ENCODE data around the gene PREB.

Gene PREB

DNA sequence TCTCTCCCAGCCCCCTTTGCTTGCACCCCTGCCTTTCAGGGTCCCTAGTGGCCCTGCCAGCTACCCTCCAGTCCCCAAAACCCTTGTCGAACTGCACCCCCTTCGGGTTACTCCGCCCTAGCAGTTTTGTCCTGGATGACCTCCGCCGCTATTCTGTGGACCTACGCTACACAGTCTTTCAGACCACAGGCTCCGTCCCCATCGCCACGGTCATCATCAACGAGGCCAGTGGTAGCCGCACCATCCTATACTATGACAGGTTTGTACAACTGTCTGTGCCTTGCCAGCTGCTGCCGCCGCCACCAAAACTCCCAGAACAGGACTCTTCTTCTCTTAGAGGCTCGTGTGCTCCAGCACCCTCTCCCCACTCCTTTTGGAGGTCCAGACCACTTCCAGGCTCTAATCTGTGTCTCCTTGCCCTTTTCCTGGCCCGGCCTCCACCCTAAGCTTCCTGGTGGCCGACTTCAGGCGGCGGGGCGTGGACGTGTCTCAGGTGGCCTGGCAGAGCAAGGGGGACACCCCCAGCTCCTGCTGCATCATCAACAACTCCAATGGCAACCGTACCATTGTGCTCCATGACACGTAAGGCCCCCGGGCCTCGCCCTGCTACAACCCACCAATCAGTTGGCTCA lies 40.0 kb downstream of the PREB start:
- DNase-seq, result no peak

DNA sequence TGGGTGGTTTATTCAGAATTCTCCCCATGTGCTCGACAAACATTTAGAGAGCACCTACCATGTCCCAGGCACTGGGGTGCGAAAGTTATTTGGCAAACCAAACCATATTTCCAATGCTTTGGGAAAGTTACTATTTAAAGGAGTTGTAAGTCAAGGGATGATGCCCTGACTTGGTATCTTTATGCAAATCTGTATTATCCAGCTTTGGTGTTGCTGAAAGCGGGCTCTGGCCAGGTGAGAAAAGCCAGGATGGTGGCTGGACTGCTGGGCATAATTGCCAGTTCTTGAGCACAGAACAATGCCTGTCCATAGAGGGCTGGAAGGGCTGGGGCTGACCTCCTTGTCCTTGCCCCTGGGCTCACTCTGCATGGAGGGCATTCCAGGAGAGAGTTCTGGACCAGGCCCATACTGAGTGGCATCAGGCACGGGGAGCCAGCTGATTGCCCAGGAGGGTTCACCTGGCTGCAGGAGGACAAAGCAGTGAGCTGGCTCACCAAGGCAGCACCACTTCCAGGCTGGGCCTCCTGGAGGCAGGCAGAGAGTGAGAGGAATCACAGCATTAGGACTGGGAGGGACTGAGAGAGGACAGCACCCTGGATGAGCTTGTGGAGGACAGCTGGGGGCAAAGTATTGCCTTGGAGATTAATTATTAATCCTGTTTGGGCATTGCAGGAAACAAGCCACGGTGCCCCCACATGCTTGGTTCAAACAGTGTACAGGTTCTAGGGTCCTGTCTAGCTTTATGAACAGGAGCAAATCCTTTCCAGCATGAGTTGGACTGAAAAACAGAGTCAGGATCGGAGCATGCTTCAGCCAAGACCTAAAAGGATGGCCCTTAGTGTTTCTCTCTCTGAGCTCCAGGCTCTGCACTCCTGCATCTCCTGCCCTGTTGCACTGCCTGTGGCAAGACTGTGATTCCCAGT lies 40.7 kb downstream of the PREB start:
- no peak for DNase-seq

DNA sequence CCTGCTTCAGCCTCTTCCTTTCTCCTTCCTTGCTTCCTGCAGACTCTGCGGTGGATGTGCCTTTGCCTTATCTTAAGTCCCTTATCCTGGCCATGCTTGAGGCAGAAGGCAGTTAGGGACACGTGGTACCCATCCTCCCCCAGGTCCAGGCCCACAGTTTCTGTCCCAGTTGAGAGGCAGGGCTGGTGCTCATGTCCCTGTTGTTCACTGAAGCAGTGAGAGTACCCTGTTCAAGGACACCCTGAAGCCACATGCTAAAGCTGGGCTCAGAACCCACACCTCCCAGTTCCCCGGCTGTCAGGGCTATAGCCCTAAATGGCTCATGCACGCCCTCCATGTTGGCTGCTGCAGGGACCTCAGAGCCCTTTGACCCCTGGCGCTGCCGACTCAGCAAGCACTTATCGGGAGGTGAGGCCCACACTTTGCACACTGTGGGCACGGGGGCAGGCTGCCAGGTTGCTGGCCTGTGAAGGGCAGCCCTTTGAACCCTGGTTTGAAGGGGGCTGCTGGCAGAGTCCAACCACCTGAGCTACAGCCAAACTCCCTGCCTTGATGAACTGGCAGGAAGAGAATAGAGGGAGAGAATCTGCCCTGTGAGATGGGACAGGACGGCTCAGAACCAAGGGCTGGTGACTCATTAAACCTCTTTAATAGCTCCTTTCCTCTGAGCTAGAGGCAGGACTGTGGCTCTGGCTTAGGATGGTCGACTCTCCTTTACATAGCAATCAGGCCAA lies 41.6 kb downstream of the PREB start:
- DNase-seq, result no peak

DNA sequence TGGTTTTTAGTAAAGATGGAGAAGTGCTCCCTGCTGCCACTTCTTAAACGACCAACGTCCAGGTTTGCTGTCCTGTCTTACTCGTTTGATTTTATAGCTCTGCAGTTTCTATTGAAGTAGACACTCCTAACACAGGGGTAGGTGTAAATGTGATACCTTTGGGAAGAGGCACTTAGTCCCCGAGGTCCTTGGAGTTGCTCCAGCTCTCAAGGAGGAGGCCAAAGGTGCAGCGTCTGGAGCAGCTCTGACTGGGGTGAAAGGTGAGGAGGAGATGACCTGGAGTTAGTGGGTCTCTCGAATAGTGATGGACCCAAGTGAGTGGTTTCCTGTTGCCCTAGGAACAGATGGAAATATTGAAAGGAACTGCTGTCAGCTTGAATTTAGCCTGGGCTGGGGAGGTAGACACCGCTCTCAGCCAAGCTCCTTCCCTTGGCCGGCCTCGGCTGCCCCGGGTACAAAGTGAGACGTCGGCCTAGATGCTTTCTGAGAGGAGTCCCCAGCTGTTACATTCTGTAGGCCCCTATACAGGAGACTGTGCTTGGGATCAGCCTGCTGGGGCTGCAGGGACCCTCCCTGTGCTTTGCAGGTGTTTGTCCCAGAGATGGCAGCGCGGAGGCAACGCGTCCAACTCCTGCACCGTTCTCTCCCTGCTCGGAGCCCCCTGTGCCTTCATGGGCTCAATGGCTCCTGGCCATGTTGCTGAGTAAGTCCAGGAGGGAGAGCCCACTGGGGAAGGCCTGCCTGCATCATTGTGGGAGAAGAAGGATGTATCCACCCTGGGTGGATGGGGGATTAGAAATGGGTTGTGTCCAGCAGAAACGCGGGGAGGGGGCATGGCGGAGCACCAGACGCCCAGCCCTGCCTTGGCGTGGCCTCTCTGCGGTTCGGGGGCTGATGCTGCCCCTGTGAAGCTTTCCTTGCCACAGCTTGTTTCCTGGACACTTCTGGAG lies 42.4 kb downstream of the PREB start:
- no peak for DNase-seq

DNA sequence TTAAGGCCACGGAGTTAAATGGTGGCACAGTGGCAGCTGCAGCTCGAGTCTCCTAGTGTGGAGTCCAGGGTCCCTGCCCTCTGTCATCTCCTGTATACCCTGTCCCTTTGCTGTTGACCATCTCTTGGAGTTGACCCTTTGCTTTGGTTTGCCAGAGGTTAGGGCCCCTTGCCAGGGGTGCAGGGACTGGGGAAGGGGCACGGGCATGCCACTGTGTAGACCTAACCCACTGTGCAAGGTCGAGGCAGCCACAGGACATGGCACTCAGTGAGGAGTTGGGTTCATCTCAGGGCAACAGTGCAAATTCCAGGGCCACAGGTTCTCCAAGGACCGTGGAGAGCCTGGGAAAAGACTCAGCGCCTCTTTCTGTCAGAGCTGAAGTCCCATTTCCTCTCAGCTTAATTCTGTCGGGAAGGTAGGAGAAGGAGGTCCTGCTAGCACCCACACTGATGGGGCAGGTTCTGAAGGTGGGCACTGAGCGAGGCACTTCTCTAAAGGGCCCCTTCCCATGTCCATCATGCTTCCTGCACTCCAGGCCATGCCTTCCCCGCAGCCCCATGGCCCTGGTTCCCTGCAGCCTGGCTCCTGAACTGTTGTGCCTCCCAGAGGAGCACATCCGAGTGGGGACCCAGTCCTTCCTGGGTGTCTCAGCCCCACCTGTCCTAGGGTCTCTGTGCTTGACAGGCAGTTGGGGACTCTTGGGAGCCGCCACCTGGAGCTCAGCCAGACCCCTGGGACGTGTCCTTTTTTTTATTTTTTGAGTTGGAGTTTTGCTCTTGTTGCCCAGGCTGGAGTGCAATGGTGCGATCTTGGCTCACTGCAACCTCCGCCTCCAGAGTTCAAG lies 45.1 kb downstream of the PREB start:
- no peak for DNase-seq

DNA sequence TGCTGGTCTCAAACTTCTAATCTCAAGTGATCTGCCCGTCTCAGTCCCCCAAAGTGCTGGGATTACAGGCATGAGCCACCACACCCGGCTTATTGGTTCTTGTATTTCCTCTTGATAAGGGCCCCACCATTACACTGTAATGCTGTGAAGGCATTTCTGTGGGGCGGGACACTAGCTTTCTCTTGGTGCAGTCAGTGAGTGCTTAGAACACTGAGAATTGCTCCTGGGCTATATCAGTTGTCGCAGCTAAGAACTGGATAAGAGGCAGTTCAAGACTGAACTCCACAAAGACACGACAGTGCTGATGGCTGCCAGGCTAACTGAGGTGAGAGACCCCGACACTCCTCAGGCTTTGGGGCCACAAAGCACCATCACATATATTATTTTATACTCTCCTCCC lies 45.8 kb downstream of the PREB start:
- DNase-seq, result no peak

DNA sequence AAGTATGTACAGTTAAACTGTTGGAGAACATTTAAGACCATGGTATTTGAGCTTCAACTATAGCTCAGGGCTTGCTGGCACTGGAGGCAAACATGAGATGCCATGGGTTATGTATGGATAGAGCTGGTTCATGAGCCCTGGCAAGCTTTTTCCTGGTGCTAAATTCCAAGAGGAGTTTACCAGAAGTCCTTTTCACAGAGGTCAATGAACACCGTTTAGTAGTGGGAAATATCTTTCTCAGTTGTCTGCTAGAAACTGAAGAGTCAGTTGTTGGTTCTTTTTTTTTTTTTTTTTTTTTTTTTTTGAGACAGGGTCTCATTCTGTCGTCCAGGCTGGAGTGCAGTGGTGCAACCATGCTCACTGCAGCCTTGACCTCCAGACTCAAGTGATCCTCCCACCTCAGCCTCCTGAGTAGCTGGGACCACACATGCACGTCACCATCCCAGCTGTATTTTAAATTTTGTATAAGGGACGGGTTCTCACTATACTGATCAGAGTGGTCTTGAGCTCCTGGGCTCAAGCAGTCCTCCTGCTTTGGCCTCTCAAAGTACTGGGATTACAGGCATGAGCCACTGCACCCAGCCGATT lies 46.5 kb downstream of the PREB start:
- DNase-seq, result no peak

DNA sequence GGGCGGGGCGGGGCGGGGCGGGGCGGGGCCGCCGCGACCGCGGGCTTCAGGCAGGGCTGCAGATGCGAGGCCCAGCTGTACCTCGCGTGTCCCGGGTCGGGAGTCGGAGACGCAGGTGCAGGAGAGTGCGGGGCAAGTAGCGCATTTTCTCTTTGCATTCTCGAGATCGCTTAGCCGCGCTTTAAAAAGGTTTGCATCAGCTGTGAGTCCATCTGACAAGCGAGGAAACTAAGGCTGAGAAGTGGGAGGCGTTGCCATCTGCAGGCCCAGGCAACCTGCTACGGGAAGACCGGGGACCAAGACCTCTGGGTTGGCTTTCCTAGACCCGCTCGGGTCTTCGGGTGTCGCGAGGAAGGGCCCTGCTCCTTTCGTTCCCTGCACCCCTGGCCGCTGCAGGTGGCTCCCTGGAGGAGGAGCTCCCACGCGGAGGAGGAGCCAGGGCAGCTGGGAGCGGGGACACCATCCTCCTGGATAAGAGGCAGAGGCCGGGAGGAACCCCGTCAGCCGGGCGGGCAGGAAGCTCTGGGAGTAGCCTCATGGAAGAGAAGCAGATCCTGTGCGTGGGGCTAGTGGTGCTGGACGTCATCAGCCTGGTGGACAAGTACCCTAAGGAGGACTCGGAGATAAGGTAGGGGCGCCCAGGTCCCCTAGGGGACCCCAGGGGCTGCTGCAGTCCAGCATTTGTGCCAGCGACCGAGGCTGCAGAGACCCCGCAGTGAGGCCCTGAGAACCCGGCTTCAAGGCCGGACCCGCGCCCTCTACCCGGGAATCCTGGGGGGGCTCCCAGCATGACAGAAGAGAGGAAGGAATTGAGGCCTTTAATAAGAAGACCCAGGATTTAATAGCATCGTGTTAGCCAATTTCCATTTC lies 47.5 kb downstream of the PREB start, which contains the start of gene KHK:
Gene KHK, plus strand, starts transcription at position 49 of the 870 bp plus-strand sequence. Its CDS starts 488 bp downstream, at position 537.
- DNase-seq, result no peak

DNA sequence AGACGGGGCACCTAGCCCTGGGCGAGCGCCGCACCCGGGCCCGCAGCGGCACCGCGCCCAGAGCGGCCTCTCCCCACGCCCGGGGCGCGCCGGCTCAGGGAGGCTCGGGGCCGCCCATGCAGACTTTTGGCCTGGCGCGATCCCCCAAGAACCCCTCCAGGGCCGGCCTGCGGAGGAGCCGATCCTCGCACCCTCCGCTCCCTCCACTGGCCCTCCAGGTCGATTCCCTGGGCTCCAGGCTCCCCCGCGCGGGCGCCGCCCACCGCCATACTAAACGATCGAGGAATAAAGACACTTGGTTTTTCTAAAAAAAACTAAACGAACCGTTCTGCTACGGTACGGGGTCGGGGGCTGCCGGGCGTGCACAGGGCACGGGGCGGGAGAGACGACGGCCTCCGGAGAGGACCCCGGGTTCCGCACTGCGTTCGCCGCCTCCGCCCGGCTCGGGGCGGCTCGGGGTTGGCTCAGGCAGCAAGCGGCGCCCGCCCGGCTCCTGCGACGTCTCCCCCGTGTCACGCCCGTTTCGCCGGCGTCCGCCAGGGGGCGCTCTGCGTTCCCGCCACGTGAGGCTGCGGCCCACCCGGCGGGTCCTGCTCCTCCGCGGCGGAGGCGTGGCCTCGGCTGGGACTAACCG lies 48.2 kb downstream of the PREB start:
- peak; percentile 99 for DNase-seq

DNA sequence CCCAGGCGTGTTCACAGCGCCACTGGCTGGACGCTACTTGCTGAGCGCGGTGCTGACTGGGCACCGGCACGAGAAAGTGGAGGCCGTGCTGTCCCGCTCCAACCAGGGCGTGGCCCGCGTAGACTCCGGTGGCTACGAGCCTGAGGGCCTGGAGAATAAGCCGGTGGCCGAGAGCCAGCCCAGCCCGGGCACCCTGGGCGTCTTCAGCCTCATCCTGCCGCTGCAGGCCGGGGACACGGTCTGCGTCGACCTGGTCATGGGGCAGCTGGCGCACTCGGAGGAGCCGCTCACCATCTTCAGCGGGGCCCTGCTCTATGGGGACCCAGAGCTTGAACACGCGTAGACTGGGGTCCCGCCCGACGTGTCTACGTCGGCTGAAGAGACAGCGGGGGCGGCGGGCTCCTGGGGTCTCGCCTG lies 48.8 kb downstream of the PREB start:
- peak; percentile 40 for DNase-seq

DNA sequence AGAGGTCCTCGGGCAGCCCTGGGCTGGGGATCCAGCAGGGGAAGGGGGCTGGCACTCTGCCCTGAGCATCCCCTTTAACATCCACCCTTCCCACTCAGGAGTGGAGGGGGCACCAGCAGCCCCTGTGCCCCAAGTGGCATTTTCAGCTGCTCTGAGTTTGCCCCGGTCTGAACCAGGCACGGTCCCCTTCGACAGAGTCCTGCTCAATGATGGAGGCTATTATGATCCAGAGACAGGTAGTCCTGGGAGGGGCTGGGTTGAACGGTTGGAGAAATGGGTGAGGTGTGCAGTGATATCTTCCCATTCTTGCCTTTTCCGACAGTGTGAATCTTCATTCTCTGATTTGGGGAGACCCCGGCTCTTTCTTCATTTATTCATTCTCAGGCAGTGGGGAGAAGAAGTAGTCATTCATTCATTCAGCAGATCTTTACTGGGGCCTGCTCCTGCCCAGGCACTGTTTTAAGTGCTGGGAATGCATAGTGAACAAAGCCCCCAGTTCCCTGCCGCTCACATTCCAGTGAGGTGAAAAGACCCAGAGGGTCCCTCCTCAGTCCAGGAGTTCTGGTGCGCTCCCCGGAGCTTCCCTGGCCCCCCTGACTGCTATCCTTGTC lies 49.3 kb downstream of the PREB start:
- DNase-seq, result no peak

DNA sequence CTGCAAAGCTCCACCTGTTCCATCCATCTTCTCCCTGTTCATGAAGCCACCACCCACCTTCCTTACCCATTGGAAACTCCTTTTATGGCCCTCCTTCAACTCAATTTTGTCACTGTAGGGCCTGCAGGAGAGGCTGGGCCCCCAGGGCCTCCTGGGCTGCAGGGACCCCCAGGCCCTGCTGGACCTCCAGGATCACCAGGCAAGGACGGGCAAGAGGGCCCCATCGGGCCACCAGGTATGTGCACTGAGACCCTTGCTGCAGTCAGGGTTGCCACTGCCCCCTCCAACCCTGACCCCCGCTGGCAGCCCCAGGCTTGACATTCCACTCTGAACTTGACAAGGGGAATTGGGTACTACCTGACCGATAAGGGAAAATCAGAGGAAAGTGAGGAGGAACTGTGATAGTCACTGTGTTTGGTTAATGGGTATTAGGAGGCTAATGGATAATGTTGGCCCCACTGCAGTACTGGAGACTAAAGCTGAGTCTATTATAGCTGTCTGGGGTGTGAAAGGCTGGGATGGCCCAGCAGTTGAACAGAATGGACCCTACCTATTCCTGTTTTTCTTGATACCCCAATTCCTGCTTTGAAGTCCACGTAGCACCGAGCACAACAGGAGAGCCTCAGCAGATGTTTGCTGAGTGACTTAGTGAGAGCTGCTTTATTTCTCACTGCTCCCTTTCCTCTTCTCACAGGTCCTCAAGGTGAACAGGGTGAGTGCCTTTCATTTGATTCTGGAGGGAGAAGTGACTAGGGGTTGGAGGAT lies 50.0 kb downstream of the PREB start:
- DNase-seq, result no peak

DNA sequence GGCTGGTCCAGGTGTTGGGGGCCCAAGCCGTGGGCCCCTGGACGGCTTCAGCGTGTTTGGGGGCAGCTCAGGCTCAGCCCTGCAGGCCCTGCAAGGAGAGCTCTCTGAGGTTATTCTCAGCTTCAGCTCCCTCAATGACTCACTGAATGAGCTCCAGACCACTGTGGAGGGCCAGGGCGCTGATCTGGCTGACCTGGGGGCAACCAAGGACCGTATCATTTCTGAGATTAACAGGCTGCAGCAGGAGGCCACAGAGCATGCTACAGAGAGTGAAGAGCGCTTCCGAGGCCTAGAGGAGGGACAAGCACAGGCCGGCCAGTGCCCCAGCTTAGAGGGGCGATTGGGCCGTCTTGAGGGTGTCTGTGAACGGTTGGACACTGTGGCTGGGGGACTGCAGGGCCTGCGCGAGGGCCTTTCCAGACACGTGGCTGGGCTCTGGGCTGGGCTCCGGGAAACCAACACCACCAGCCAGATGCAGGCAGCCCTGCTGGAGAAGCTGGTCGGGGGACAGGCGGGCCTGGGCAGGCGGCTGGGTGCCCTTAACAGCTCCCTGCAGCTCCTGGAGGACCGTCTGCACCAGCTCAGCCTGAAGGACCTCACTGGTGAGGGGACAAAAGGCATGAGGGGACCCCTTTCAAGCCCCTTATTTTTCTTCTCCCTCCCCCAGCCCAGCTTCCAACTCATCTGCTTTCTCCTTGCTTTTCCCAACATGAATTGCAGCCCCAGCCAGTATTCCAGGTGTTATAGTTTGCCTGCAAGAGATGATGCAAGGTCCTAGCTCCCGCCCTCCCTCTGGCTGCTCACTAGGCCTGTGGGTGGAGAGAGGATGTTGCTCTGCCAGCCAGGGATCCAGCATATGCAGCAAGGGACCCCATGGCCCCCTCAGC lies 50.8 kb downstream of the PREB start:
- no peak for DNase-seq

DNA sequence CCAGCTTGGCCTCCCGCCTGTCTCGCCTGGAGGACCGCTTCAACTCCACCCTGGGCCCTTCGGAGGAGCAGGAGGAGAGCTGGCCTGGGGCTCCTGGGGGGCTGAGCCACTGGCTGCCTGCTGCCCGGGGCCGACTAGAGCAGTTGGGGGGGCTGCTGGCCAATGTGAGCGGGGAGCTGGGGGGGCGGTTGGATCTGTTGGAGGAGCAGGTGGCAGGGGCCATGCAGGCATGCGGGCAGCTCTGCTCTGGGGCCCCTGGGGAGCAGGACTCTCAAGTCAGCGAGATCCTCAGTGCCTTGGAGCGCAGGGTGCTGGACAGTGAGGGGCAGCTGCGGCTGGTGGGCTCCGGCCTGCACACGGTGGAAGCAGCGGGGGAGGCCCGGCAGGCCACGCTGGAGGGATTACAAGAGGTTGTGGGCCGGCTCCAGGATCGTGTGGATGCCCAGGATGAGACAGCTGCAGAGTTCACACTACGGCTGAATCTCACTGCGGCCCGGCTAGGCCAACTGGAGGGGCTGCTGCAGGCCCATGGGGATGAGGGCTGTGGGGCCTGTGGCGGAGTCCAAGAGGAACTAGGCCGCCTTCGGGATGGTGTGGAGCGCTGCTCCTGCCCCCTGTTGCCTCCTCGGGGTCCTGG lies 51.5 kb downstream of the PREB start:
- DNase-seq, result no peak

DNA sequence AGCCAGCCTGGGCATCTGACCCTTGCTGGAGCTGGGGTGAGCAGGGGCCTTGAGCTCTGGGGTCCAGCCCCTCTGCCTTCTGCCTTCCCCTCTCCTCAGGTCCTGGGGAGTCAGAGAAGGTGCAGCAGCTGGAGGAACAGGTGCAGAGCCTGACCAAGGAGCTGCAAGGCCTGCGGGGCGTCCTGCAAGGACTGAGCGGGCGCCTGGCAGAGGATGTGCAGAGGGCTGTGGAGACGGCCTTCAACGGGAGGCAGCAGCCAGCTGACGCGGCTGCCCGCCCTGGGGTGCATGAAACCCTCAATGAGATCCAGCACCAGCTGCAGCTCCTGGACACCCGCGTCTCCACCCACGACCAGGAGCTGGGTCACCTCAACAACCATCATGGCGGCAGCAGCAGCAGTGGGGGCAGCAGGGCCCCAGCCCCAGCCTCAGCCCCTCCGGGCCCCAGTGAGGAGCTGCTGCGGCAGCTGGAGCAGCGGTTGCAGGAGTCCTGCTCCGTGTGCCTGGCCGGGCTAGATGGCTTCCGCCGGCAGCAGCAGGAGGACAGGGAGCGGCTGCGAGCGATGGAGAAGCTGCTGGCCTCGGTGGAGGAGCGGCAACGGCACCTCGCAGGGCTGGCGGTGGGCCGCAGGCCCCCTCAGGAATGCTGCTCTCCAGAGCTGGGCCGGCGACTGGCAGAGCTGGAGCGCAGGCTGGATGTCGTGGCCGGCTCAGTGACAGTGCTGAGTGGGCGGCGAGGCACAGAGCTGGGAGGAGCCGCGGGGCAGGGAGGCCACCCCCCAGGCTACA lies 52.3 kb downstream of the PREB start:
- no peak for DNase-seq
